ENCODE results near the gene LRRC1.

LRRC1 gene

GRCh38 chr6:53793318-53794136 lies 1.3 kb upstream of the LRRC1 start:
- Histone ChIP-seq H3K36me3 (no peaks in the 10 kb centered on the region), H3K9me3 (ENCODE audit: severe bottlenecking) (peaks cover 5% of the 10 kb centered on the region), H3K27me3 (ENCODE audit: insufficient read depth, low read depth, severe bottlenecking) (peaks cover 6% of the 10 kb centered on the region), H3K4me3 (ENCODE audit: low read depth, low read length) (peak overlapping the region; percentile 68), H3K27ac (no peak overlapping the region)
- DNase-seq: peak; percentile 75
- no peak for TF ChIP-seq CTCF (IDR thresholded peaks at IDR 0.05; ENCODE audit: low read depth, low read length)

GRCh38 chr6:53794137-53794719 lies 577 bp upstream of the LRRC1 start:
- peak overlapping the region; percentile 68 for H3K4me3 ChIP-seq (ENCODE audit: low read depth, low read length)
- H3K27me3 ChIP-seq (ENCODE audit: insufficient read depth, low read depth, severe bottlenecking): peaks cover 6% of the 10 kb centered on the region
- TF ChIP-seq CTCF (IDR thresholded peaks at IDR 0.05; ENCODE audit: low read depth, low read length): peak; percentile 70
- no peaks in the 10 kb centered on the region for H3K36me3 ChIP-seq
- H3K9me3 ChIP-seq (ENCODE audit: severe bottlenecking): peaks cover 5% of the 10 kb centered on the region
- peak; percentile 73 for DNase-seq
- peak overlapping the region; percentile 51 for H3K27ac ChIP-seq

- H3K27me3 ChIP-seq (ENCODE audit: insufficient read depth, low read depth, severe bottlenecking): peaks cover 6% of the 10 kb centered on the region
- H3K27ac ChIP-seq: peak overlapping the region; percentile 51; the same call in 1 of the 2 replicates
- TF ChIP-seq CTCF (IDR thresholded peaks at IDR 0.05; ENCODE audit: low read depth, low read length): no peak
Measured at GRCh38 chr6:53795340-53795701, 516 bp downstream of the LRRC1 start.

GRCh38 chr6:53795702-53796450 lies 1.1 kb downstream of the LRRC1 start:
- TF ChIP-seq CTCF (IDR thresholded peaks at IDR 0.05; ENCODE audit: low read depth, low read length): no peak
- peak; percentile 38 for DNase-seq
- Histone ChIP-seq H3K27ac (no peak overlapping the region), H3K4me3 (ENCODE audit: low read depth, low read length) (peak overlapping the region; percentile 68), H3K27me3 (ENCODE audit: insufficient read depth, low read depth, severe bottlenecking) (peaks cover 6% of the 10 kb centered on the region), H3K9me3 (ENCODE audit: severe bottlenecking) (no peaks in the 10 kb centered on the region), H3K36me3 (no peaks in the 10 kb centered on the region)

More at GRCh38 chr6:53795340-53795701, 516 bp downstream of the LRRC1 start:
- DNase-seq: no peak
- Histone ChIP-seq H3K4me3 (ENCODE audit: low read depth, low read length) (peak overlapping the region; percentile 68), H3K9me3 (ENCODE audit: severe bottlenecking) (peaks cover under 1% of the 10 kb centered on the region), H3K36me3 (no peaks in the 10 kb centered on the region)

- no peaks in the 10 kb centered on the region for H3K36me3 ChIP-seq
- TF ChIP-seq CTCF (IDR thresholded peaks at IDR 0.05; ENCODE audit: low read depth, low read length): no peak
- H3K27ac ChIP-seq: no peak overlapping the region
- peak overlapping the region; percentile 68 for H3K4me3 ChIP-seq (ENCODE audit: low read depth, low read length)
- H3K9me3 ChIP-seq (ENCODE audit: severe bottlenecking): no peaks in the 10 kb centered on the region
- H3K27me3 ChIP-seq (ENCODE audit: insufficient read depth, low read depth, severe bottlenecking): peaks cover 6% of the 10 kb centered on the region
- DNase-seq: no peak
Measured at GRCh38 chr6:53796451-53796780, 1.6 kb downstream of the LRRC1 start.
